Kidney tubule cell (primary cell): ENCODE results near the gene RPL37A.
A peak's percentile ranks its signal among the peaks of the same experiment; 100 is the strongest.

Experiments
- DNase-seq: peaks from one replicate; pipeline ENCODE4 v3.0.0-alpha.2; 2018; ENCODE audit warnings: low spot score

The RPL37A gene

DNA sequence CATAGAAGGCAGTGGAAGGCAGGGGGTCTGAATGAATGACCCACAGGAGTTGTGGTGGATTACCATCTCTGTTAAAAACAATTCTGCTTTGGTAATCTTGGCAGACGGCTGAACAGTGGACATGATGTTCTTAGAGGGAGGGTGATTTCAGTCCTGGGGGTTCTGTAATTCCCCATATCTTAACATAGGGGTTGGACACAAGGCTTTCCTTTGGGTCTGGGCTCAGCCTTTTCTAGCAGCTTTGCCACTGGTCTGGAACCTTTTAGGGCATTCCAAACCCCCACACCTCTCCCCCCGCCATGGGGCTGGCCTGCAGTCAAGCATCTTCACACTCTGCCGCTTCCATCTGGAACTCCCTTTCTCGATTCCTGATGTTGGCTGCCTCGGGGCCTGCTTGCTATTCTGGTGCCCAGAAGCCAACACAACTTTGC is 50.3 kb downstream of the RPL37A start:
- DNase-seq: no peak

DNA sequence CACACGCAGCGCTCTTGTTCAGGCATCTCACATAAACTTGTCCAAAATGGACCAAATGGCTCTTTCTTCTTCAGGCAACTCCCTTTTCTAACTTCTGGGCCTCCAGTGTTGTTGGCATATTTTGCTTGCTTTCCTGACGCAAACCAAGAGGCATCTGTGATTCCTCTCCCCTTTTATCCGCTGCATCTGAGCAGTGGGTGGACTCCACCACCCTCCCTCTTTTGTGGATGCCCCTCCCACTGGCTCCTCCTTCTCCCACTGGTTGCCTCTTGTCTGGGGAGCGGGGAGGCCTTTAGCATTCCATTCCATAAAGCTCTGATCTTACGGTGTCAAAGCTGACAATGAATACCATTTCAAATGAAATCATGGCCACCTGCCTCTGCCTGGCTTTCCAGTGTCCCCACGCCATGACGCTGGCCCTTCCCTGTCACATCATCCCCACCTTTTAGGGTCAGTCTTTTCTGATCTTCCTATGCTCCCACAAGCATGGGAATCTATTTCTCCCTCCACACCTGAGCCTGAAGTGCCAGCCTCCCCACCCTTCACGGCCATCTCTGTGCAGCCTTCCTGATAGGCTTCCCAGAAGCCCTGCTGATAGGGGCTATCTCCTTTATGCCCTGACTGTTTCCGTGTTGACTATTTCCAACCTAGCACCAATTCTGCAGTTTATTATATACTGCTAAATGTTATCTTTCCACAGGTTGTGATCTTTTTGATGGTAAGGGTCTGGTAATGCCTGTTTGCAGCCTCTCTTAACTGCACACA is 51.5 kb downstream of the RPL37A start:
- DNase-seq: no peak

DNA sequence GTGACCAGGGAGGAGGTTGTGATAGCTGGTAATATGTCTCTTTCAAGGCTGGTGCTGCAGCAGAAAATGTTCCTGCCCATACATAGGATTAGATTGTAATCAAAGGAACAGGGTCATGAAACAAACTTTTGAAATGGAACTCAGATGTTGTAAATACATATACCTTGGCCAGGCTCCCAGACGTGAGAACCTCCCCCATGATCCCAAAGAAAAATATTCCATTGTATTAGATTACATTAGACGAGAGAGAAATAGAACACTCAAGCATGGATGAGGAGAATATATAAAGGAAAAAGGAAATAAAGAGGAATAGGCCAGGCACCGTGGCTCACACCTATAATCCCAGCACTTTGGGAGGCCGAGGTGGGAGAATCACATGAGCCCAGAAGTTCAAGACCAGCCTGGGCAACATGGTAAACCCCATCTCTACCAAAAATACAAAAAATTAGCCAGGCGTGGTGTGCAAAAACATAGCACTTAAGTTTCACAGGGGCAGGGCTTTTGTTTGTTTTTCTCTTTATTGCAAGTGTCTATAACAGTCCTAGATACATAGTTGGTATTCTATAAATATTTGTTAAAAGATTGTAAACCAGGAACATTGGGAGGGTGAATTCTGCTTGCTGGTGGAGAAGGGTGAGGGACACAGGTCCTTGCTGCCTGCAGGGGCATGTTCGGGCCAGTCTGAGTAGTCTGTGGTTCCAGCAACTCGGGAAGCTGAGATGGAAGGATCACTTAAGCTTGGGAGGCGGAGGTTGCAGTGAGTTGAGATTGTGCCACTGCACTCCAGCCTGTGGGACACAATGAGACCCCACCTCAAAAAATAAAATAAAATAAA is 52.8 kb downstream of the RPL37A start:
- no peak for DNase-seq

DNA sequence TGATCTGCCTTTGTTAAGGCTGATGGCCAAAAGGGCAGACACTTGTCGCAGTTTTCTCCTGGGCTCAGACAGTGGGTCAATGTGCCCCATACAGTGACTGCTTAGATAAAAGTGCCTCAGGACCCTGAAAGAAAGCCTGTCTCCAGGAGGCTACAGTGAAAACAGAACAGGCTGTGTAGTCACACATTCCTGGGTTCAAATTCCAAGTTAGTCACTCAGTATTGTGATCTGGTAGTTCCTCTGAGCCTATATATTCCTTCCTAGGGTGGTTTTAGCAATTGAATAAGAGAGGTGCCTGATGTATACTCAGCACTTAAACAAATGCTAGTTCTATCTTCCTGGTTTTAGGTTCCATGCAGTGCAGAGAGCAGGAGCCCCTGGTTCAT is 54.4 kb downstream of the RPL37A start:
- peak; percentile 59 for DNase-seq
